Cortex of kidney (tissue), 1 donor: ENCODE data around the gene MFSD6L.
"Not testable (repeated sequence)": the region's sequence is repeated elsewhere in the genome, so short reads cannot be mapped to it uniquely, and the experiment has no call there.

ENCODE experiments used
- DNase-seq: peaks from one replicate; lab custom pipeline; 2025; lab: John Stamatoyannopoulos, UW

The MFSD6L gene

DNA sequence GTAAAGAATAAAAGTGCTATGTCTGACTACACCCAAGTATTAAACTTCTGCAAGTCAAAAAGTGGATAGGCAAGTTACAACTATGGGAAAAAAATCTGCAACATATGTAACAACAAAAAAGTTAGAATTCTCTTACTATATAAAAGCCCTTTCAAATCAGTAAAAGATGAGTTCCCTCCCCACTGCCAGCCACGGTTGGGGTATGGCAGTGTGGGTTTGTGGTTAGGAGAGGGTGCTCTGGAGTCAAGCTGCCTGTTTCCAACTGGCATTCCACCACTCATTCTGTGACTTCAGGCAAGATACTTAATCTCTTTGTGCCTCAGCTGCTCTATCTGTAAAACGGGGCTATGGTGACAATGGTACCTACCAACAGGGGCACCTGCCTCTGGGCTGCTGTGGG, 26.6 kb upstream of the MFSD6L start:
- no peak for DNase-seq

DNA sequence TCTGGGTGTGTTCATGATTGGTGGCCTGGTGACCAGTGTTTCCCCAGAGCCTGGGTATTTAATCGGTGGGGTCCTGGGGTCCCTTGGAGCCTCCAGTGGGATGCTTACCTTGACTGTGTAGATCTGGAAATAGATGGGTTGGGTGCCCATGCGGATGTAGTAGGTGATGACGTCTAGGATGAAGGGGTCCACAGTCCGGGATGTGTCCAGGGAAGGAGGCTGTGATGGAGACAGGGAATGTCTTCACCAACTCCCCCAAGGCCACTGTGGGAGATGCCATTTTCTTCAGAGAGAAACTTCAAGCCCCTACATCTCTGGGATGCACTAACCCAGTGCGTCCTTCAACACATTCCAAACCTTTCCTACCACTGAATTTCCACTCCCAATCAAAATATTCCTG, 24.1 kb upstream of the MFSD6L start:
- no peak for DNase-seq

DNA sequence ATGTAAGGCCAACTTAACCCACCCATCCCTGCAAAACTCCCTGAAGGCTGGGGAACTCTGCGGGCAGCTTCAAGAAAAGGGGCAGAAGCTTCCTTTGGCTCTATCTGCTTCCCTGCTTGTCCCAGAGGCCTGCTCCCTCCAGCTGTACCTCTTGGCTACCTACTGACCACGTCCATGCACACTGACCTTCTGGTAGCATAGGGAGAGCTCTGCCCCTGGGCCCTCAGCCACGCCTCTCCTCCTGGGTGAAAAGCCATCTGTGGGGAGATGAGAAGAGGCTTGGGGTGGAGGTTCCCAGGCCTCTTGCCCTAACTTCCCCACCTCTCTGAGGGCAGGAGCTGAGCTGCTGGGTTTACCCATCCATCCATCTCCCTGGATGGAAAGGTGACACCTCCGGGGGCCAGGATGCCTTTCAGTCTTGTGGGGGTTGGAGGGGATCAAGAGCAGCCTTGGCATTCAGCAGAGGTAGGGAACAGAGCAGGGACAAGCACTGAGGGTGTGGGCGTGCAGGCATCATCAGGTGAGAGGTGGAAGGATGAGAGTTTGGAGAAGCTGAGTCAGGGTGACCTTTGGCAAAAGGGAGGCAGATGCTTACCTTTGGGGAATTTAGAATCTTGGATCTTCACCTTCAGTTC, 23.4 kb upstream of the MFSD6L start:
- DNase-seq: no peak

DNA sequence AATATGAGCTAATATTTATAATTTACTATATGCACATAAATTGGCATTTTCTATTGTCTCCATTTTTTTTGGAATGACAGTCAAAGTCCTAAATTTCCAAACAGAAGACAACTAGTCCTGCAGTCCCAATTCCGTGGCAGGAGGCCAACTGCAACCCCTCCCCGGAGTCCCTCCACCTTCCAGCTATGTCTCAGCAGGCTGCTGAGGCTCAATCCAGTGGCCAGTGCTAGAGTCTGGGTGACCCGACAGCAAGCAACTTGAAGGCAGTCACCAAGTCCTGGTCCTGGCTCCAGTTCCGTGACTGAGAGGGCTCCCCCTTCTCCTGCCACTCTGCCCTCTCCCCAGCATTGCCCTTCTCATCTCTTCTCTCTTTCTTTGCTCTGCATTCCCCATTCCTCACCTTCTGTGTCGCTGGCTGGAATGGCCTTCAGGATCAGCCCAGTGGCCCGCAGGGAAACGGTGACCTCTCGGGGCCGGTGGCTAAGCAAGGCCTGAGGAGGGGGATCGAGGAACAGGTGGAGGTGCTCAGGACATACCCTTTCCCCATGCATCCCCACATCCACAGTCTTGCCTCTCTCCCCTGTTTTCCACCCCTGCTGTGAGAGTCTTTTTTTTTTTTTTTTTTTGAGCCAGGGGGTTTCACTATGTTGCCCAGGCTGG, 22.4 kb upstream of the MFSD6L start:
- DNase-seq: no peak

DNA sequence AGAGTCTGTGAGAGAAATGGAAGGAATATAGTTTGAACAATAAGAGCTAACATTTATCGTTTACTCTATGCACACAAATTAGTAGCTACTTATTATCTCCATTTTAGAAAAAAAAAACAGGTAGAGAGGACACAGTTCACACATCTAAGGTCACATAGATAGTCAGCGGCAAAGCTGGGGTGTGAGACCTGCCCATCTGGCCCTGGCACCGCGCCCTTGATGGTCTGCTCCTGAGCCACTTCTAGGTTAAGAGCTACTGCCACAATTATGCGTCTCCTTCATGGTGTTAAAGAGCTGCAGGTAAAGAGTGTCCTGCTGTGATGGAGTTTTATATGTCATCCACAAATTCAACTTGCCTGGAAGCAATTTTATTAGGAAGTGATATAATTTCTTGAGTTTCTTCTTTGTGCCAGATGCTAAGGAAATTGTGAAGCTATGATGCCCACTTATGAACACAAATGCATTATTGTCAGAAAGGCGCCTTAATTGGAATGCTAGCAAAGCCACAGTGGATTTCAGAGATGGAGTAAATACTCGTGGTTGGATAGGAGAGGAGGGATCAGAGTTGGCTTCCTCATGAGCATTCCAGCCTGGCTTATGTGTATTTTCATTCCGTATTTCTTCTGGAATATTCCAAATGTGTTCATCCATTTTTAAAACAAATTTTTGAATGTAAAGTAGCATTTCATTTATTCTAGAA, 21.3 kb upstream of the MFSD6L start:
- no peak for DNase-seq

DNA sequence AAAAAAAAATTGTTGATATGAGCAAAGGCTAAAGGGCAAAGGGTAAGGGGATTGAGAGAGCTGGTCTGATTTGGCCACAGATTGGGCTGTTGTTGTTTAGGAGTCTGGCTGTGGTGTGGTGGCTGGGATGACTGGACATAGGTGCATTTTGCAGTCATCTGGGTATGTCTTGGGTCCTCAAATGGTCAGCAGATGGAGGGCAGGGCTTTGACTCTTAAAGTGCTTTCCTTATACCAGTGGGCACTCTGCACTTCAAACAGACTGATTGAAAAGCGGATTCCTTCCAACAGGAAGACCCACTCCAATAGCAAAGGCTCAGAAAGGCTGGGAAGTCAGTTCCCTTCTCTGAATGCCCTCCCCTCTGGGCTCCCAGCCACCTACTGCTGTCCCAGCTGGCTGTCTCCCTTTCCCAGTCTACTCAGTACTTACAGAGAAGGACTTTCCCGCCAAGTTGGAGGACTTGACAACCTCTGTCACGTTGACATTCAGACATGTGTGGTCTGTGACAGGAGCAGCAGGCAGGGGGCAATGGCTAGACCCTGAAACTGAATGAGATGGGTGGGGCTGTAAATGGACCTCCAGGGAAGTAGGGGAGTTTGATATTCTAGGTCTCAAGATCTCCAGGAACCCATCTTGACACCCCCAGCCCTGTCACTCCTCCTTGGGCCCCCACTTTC, 19.6 kb upstream of the MFSD6L start:
- no peak for DNase-seq

DNA sequence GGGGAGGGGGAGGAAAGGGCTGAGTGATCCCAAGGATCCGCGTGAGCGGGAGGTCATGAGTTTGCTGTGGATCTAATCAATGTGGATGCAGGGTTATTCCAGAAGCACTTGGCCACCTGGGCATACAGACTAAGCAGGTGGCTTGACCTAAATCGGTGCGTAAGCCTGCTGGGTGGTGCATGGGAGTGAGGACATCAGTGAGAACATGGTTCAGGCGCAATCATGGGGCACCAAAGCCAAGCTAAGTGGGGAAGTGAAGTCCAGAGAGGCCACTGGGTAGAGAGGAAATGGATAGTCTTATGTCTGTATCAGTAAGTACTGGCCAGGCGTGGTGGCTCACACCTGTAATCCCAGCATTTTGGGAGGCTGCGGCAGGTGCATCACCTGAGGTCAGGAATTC, 18.9 kb upstream of the MFSD6L start:
- no peak for DNase-seq

DNA sequence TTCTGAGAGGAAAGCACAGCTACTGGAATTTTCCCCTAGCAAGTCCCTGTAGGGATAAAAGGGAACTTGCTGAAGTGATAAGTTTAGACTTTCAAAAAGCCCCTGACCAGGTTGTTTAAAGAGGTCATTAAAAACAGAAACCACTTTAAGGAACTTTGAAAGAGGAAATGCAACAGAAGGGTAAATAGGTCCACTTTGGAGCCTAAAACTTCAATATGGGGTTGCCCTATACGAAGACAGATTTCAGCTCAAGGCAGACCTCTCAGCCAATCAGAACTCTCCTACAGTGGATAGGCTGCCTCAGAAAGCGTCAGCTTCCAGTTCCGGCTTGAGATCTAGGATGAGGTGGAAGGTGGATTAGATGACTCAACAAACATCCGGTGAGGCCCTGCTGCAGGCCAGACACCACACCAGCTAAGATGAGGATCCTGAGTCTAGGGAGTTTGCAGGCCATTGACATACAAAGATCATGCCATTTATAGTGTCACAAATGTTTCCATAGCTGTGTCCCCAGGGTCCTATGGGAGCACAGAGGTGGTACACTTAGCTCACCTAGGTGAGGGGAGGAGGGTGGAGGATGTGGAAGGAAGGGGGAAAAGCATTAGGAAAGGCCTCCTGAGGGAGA, 7.9 kb upstream of the MFSD6L start:
- DNase-seq: no peak

DNA sequence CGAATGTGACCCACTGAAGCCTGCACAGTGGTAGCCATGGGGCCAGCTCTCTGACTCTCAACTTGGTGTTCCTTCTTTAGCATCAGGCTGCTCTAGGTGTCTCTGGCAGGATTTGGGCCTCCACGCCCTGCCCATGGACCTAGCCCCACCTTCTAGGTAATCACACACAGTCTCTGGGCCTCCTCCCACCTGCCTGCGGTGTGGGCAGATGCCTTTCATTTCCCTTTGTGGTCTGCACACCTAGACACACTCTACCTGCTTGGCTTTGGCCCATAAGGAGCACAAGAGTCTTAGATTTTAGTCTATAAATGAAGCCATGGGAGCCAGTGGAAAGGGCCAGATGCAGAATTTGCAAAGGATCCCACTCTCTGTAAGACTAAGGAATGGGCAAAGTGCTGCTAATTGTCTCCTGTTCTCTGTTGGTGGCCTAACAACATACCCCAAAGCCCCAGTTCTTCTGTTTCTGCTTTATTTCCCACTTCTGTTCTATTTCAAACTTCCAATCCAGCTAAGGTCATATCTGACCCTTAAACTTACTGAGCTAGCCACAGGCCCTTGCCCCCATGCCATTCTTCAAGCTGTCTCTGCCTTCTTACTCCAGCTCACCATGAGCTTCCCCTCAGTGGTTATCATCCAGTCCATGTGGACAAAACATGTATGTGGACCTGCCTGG, 7.2 kb upstream of the MFSD6L start:
- no peak for DNase-seq

DNA sequence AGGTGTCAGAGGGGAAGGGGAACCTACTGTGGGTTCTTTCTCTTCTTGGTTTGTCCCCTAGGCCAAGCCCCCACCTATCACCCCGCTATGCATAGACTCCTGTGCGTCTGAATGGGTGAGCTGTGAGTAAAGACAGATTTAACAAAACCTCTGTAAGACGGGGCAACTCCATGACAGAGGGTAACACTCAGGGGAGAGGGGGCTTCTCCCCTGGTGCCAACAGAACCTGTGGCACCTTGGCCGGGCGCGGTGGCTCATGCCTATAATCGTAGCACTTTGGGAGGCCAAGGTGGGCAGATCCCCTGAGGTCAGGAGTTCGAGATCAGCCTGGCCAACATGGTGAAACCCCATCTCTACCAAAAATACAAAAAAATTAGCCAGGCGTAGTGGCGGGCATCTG, 6.2 kb upstream of the MFSD6L start:
- DNase-seq: not testable (repeated sequence)

DNA sequence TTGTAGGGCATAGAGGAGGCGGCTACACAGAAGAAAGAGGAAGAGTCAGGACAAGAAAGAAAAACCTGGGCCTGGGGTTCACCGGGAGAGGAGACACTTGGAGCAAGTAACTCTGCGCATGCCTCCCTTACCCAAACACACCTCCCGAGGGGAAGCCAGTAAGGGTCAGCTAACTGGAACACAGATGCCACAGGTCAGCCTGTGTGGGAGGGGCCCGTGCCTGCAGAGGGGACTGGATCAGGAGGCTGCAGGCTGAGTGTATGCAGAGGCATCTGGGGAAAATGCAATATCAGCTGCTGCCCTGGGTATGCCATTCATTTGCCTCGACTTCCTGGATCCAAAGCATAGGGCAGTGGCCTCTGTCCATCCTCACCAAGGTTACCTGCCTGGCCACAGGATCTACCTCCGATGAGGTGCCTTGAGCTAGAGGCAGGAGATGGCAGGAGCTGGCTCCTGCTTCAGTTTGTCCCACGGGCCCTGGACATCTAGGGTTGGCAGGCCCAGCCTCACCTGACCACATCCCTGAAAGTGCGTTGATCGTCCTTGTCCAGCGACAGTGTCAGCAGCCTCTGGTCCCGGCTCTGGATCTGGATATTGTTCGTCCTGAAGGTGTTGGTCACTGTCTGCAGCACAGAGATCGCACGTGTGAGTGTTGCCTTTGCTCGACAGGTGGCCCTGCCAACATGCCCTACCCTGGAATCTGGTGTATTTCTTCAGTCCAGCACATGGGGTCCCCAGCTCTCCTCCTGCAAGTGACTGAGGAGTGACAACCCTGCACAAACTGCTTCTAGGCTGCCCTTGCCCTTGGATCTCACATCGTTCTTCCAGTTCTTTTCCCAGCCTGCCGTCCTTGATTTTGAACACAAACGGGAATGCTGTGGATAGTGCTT, 4.6 kb upstream of the MFSD6L start:
- DNase-seq: no peak

DNA sequence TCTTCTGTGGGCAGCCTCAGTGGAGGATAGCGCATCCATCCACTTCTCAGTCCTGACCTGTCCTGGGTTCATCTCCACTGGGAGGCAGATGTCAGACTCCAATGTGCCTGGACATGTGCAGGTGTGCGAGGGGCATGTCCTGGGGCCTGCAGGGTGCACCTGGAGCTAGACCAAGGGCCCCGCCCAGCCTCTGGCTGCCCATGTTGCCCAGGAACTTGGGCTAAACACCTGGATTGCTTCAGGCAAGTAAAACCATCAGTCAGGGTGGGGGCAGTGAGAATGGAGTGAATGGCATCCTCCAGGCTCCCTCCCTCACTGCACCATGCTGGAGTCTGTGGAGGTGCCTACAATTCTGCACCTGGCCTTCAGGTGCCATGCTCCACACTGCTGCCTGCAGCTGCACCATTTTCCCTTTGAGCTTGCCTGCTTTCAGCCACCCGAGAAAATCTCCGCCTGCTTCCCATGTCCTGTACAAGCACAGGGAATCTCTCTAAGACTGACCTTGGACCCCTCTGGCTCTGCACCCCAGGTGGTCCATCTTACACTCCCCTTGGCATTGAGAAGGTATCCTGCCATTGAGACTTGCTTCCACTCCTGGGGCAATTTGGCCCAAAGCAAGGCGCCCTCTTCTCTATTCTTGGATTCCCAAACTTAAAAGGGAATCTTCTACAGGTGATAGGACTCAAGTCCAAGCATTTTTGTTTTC, 2.1 kb upstream of the MFSD6L start:
- no peak for DNase-seq

DNA sequence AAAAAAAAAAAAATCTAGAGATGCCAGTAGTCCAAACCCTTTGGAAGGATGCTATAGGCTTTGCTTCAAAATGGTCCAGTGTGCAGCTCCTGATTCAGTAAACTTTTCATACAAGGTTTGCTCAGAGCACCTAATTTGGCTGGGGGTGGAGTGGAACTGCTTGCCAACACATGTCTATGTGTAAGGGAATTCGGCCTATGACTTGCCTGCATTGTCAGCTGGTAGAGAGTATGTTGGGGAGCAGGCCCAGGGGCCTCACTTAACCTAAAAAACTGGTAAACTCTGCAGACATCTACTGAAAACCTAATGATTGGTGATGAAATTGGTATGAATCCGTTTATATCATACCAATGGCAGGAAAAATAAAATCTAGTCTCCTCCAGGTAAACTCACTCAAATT, 1.5 kb upstream of the MFSD6L start:
- no peak for DNase-seq

DNA sequence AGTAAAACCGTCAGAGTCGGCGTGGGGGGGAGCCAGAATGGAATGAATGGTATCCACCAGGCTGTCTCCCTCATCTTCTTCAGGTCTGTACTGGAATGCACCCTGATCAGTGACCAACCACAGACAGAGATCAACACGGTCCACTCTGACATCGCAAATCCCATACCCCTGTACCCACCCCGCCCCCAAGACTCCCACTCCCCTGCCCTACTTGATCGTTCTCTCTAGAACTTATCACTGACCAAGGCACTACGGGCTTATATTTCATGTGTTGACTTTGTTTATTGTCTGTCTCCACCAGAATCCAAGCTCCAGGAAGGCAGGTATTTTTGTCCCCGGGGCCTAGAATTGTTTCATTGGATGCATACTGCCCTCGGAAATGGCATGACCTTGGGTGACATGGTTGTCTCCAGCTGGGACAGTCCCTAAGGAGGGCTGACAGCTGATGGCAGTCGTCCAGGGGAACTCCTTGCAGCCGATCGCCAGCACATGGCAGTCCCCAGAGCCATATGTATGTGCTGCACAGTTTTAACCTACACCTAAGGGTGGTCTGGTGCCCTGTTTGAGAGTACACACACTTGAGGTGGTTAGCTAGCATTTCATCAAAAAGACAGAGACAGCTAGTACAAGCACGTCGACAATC, 526 bp upstream of the MFSD6L start:
- no peak for DNase-seq

DNA sequence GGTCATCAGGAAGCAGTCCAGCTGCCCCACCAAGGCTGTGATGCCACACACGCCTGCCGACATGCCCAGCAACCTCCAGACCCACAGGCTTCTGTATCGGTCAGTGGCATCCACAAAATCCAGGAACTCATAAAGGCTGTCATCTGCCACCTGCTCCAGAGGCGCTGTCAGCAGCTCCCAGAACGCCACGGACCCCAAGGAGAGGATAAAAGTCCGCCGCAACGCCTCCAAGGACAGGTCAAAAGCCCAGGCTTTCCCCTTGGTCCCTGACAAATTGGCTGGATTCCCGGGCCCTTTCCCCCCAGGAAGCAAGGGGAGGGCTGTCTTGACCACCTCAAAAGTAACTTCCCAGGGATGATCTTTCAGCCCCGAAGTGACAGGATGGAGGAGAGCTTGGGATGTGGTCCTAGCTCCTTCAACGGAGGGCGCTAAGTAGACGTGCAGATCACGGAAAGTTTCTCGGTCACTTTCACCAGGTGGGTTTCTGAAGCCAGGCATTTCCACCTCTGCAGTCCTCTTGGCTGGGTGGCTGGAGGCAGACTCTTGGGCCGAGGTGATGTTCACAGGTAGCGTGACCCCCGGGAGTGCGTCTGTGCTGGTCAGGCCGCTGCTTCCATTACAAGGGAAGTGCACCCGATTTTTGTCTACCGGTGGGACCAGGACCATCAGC, 854 bp downstream of the MFSD6L start:
- no peak for DNase-seq

DNA sequence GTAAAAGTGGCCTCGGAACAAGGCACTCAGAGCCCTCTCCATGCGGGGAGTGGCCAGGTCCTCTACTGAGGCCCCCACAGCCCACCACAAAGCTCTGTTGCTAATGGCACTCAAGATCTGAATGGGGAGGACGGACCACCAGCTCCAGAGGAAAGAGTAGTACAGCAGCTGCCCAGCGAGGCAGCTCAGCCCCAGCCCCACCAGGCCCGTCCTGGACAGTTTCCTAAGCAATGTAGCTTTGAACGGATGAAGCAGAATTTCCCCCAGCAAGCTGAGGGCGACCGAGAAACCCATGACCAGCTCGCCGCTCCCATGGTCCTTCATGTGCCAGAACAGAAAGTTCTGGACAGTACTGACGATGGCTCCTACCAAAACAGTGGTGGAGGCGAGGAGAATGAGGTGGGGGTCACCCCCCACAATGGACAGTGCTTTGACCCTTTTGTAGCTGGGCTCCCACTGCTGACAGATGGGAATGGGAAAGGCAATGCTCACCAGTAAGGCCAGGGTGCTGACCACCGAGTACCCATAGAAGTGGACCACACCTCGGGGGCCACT, 1.5 kb downstream of the MFSD6L start:
- no peak for DNase-seq

DNA sequence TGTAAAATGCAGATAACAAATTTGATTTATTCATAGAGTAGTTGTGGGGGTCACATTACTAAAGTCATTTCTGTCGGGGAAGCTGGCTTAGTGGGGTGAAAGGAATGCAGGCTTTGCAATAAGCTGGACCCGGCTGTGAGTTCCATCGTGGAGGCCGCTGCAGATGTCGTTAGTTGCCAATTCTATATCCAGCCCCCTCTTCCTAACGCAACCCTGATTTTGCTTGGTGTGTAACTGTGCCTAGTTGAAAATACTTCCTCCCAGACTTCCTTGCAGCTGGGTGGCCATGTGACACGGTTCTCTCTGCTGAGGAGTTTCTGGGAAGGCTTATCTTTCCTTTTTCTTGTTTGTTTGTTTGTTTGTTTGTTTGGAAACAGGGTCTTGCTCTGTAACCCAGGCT, 4.5 kb downstream of the MFSD6L start:
- no peak for DNase-seq

DNA sequence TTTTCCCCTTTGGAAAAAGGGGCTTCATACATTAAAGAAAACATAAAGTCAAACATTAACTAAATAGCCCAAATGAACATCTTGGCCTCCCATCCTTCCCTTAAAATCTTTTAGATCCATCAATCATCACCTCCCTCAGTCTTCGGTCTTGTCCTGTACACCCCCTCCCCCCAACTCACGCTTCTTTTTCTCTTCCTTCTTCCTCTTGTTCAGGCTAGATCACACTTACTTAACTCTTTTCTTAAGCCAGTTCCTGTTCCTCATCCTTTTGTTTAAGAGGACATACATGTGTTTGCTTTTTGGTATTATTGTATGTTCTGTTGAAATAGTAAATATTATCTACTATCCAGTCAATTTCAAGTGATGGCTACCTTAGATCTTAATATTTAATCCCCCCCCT, 5.5 kb downstream of the MFSD6L start:
- DNase-seq: no peak

DNA sequence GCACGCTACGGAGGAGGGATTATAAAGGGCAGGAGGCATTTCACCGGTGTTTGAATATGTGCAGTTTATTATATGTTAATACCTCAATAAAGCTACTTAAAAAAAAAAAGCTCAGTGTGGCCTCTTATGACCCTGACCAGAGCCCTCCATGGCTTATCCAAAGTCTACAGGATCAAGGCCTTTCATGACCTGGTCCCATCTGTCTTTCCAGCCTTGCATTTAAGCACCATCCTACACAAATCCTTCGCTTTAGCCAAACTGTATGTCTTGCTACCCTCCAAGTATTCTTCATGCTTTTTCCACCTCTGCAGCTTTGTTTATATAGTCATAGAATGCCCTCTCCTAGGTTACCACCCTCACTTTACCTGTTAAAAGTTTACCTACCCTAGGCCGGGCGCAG, 6.5 kb downstream of the MFSD6L start:
- DNase-seq: no peak
